Skeletal muscle cell (primary cell): Measurements from ENCODE around the gene SLC10A1.

Experiments
- DNase-seq: peaks from one replicate; pipeline ENCODE4 v3.0.0-alpha.2; 2010; ENCODE audit warnings: low read depth
- H3K4me3 ChIP-seq: 2 replicates; pipeline ENCODE4 v1.5.1; 2011; ENCODE audit warnings: low read depth, mild to moderate bottlenecking, control low read depth, low read length, moderate library complexity

The SLC10A1 gene

GRCh38 chr14:69727860-69728259, 69.2 kb downstream of the SLC10A1 start:
- DNase-seq, result no peak

DNA sequence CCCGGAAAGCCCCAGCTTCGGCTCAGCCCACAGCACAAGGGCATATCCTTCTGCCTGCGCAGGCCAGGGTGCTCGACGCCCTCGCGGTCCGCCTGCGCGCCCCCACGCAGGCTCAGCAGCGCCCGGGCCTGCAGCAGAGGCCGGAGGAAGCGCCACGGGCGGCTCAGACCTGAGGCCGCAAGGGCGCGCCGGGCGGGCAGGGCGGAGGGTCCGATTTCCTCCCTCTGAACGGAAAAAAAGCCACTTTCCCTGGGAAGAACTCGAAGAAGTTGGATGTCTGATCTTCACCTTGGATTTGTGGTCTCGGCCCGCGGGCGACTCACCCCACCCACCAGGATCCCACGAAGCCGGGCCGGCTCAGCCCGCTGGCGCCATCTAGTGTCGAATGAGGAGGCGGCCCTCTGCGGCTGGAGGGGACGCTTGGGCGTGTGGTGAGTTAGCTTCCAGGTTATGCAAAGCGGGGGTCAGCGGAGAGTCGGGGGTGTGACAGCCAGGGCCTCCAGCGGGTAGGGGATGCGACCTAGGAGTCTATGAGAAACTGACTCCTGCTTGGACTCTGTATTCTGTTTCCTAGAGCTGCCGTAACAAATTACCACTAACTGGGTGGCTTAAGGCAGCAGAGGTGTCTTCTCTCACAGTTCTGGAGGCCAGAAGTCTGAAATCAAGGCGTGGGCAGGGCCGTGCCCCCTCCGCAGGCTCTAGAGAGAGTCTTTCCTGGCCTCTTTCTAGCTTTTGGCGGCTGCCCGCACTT, 70.1 kb downstream of the SLC10A1 start:
- peak overlapping the region; percentile 42 for H3K4me3 ChIP-seq
- DNase-seq, result no peak

More at GRCh38 chr14:69727860-69728259, 69.2 kb downstream of the SLC10A1 start:
- no peak overlapping the region for H3K4me3 ChIP-seq
